Head of caudate nucleus (tissue), 42 donors: ENCODE measurements around the gene MTUS2.
"Not testable (repeated sequence)": the region's sequence is repeated elsewhere in the genome, so short reads cannot be mapped to it uniquely, and the experiment has no call there.

Source experiments
- DNase-seq, 42 donors: peaks; one replicate each; pipeline versions ENCODE4 v3.0.0 to v3.0.0-alpha.2; 2020 to 2021; ENCODE audit warnings: mixed read lengths in 7 of 42
- intact Hi-C: fragments of 100-400 bp; cut with DNase I; formaldehyde crosslinking; loops from one replicate; pipeline ENCODE4 v1.15.0; 2022

The MTUS2 gene

DNA sequence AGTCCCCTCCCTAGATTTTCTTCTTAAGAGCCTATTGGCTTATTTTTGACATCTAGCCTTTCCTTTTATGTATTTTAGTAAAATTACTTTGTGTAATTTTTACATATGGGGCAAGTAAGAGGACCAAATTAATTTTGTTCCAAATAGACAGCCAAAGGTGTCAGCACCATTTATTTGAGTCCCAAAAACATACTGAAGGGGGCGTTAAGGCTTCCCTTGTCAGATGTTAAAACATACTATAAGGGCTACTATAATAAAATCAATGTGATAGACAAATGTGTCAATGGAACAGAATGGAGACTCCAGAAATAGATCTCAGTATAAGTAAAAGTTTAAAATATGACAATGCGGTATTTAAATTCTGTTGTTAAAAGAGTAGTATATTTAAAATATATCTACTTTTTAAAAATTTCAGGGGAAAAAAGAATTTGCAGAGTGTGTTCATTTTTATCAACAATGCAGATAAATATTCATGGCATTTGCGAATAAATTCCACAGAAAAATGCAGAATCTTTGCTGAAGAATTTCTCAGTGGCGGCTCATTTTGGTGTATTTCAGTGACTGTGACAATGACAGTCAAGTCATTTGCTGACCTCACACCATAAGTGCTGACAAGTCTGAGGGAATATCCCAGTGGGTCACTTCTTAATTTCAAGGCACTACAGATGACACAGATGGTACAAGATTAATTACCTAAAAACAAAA is 133.7 kb downstream of the MTUS2 start:
- intact Hi-C loops, result no loop called here

DNA sequence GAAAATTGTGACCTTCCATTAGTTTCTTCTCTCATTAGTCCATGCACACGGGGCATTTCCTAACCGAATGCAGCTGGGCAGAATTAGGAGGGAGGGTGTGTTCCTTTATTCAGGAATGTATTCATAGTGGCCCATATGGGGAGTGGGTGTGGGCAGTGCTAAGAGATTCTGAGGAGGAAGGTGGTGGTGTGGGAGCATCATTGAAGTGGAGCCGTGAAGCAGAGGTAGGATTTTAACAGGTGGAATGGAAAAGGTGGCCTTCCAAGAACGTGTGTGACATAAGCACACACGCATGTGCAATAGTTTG is 134.2 kb downstream of the MTUS2 start:
- DNase-seq, result no peak
- intact Hi-C loops, result no loop called here

More for the DNA sequence above, 133.7 kb downstream of the MTUS2 start:
- no peak for DNase-seq

DNA sequence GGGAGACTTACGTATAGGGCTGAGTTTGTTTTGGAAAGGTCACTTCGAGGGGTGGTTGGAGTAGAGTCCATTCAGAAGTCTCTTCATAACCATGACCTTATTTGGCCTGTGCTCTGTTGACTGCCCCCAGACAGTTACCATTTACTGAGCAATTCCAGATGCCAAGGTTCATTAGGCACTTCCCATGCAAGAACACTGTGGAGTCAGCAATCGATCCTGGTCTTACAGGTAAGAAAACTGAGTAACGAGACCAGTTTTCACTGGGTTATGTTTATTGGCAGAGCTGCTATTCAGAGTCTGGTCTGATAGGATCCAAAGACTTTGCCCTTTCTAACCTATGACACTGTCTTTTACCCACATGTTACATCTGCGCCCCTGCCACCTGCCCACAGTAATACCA is 134.7 kb downstream of the MTUS2 start:
- intact Hi-C loops, result no loop called here
- no peak for DNase-seq

DNA sequence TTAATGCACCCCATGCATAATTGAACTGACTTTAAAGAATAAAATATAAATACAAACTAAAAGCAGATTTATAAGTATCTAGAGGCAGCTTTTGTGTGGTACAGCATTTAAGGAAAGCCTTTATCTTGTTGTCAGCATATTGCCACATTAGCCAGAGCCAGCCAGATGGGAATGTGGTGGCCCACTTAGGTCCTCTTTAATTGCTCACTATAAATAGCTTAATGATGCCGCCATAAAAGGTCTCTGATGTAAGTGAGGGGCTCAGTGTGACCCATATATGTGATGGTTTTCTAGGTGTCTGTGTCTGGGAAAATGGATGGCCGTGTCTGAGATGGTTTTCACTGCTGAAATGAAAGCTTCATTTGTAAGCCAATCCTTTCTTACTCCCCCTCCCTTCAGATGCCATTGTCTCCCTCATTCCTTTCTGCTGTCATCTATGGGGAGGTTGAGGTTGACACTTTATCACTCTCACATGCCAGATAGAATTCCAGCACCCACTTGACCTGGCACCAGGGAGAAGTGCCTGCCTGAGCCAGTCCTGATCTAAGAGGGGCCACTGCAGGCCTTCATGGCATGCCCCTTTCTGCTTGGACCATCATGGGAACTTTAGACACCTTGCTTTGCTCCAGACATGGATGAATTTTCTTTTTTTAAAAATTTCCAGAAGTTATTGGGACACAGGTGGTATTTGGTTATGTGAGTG is 135.3 kb downstream of the MTUS2 start:
- DNase-seq, result no peak
- intact Hi-C loops, result no loop called here

DNA sequence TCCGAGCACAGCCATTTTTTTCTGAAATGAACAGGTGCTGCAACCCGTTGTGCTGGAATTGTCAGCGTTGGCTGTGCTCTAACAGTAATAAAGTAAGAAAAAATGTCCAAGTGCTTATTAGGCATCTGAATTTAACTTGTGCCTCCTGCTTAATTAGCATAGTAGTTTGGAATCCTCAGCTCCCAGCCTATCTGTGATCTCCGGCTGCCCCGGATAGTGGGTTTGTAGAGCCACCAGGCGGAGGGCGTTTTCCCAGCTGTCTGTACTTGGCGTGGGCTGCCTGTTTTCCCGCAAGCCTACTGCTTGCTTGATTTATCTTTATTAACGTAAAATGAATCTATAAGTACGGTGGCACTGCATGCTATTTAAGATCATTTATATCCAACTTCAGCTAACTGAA is 137.9 kb downstream of the MTUS2 start:
- peak in 12 of 42 donors; percentile 2 to 56 (median 19) for DNase-seq
- intact Hi-C loops, result no loop called here

DNA sequence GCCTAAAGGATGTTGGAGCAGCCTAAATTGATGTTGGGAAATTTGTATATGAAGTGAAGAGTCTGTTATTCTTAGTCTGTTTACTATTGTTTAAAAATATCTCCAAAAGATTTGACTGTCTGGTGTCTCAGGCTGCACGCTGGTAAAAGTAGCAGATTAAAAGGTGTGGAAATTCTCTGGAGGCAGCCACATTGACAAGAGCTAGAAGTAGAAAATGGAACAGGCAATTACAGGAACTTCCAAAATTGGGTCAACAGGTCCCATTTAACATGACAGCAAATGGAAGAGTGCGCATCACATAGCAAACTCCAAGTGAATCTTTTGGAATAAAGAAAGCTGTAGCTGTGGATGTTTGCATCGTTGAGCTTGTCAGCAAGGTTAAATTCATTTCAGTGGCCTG is 138.3 kb downstream of the MTUS2 start:
- intact Hi-C loops, result no loop called here
- DNase-seq, result peak in 5 of 42 donors; percentile 3 to 51 (median 20)

DNA sequence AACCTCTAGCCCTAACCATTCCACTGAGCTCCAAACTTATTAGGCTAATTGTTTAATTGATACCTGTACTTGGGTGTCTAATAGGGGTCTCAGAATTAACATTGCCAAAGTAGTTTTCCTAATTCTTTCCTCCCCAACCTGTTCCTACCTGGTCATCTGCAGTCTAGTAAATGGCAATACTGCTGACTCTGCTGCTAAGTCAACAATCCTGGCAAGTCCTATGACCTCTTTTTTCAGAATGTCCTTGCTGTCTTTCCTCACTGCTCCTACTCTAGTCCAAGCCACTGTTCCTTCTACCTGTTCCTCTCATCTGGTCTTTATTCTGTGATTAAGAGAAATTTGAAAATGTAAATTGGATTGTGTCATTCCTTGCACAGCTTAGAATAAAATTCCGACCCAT is 143.9 kb downstream of the MTUS2 start:
- intact Hi-C loops, result no loop called here
- no peak for DNase-seq

DNA sequence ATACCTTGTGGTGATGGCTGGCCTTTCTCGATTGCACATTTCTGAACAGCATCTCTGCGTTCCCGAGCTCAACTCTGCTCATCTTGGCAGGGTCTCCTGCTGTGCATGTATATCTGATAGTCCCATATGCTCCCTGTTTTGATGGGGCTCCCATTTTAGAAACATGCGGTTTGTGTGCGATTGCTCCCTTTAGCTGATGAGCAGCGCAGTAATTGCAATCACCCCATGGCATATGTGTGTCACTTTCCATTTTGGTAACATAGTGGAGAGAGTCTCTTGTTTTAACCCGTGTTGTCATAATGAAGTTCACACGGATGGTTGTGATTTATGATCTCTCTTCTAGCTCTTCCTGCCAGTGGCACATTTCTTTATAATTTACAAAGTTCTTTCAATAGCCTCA is 144.7 kb downstream of the MTUS2 start:
- no peak for DNase-seq
- intact Hi-C loops, result no loop called here

DNA sequence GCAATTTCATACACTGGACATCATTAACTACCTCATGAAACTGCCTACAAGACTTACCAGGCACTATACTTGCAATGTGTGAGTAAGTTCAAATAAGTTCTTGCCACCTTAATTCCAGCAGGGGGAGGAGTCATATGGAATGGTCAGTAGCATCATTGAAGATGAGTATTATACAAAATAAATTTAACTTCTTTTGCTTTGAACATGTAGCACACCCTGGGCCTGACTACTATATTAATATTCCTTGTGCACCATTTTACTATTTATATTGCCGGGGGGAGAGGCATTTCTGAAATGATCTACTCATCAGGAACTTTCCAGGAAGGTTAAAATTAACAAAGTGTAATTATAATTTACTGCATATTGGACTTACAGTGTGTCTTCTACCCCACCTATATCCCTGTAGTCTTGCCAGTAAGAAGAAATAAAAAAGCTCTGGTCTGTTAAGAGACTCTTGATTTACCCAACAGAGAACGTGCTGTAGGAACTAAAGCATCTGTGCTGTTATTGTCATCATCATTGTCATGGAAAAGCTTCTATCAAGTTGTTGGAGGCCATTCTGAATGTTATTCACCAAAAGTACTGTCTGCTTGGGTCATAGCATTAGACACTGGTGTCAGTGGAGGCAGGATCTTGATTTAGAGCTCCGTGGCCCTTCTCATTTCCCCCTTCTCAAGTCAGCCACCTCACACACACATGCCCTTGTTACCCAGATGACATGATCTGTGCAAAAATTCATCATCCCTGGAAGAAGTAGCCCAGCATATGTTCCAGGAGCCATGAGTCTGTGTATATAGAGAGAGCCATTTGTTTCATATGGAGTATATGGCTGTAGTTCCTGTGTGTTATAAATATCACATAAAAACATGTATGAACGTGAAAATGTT is 147.1 kb downstream of the MTUS2 start:
- intact Hi-C loops, result no loop called here
- no peak for DNase-seq

DNA sequence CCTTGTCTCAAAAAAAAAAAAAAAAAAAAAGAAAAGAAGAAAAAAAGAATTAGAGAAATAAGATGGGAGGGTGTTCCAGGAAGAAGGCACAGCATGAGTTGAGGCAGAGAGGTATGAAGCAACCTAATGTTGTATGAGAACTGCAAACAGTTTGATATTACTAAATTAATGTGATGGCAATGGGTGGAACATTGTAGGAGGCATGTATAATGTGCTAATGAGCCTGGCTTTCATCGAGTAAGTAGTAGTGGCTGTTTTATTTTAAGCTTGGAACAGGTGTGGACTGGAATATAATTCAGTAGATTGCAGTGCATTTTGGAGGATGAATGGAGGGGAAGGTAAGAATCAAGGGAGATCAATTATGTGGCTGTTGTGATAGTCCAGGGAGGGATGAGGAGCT is 156.1 kb downstream of the MTUS2 start:
- intact Hi-C loops, result no loop called here
- peak in 3 of 42 donors; percentile 2 to 41 (median 19) for DNase-seq

DNA sequence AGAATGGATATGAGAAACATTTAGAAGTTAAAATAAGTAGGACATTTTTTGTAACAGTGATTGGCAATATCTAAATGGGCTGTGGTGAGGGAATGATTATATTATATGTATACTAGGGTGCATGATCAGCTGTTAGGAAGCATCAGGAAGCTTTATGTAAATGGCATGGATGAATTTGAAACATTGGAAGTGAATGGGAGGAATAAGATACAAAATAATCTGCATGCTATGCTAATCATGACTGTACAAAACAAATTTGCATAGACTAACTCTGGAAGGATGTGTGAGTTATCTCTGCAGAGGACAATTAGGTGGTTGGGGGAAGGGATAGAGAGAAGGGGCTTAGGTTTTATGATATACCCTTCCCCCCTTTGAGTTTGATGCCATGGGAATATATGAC is 156.5 kb downstream of the MTUS2 start:
- intact Hi-C loops, result no loop called here
- no peak for DNase-seq

DNA sequence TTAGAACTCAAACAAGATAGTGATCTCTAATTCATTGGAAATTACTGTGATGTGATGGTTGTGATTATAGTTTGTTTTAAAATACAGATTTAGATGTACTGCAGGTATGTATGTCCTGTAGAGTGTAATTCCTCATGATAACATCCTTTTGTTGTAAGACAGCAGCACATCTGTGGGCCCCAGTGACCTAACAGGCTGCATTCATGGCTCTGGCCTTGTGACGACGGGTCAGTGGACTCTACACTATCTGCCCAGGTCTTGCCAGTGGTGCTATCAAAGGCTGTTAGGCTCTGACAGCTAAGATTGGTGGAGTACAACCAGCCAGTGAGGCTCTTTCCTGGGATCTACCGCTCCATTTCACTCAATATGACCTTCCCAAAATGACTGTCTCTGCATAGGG is 158.4 kb downstream of the MTUS2 start:
- DNase-seq, result no peak
- intact Hi-C loops, result no loop called here

DNA sequence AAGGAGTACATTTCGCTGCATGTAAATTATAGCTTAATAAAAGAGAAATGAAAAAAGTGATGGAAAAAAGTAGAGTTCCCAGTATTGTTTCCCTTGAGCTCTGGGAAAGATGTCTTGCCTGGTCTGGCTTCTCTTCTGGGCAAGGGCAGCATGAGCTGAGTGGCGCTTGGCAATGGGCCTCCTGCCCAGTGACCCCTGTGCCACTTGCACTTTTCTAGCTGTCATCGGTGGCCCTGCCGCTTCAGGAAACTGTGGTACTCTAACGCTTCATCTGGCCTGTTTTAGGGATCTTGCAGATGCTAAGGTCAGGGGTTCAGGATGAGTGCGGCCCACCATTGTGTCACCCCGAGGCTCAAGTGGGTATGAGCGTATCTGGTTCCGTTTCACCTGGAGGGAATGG is 161.4 kb downstream of the MTUS2 start:
- no peak for DNase-seq
- intact Hi-C loops, result no loop called here

DNA sequence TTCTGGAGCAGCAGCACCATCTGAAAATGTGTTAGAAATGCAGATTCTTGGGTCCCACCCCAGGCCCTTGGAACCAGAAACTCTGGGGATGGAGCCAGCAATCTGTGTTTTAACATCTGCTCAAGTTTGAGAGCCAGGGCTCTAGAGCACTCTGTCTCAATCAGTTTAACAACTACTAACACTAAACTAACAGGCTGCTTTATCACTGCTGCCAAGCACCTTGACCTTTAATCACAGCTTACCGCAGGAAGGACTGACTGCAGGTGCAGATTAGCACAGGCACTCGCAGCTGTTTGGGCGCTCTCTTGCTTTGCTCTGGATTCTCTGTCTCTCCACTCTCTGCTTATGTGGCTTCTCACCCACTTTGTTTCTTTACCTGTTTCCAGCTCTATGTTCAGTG is 163.5 kb downstream of the MTUS2 start:
- no peak for DNase-seq
- intact Hi-C loops, result no loop called here

DNA sequence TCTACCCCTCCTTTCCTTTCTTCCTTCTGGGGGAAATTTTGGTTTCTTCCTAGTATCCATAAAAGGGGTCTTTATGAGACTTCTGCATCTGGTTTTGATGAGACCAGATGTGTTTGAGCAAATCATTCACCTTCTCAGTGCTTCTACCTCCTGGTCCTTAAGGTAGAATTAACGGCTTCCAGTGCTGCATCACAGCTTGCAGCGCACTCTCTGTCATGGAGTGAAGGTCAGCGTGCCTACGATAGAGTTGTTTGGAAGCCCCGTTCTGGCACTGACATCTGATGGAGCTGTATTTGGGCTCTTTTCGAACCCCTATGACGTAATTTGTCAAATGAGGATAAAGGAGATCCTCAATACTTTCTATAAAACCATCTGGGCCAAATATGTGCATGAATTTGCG is 164.2 kb downstream of the MTUS2 start:
- intact Hi-C loops, result no loop called here
- DNase-seq, result no peak

DNA sequence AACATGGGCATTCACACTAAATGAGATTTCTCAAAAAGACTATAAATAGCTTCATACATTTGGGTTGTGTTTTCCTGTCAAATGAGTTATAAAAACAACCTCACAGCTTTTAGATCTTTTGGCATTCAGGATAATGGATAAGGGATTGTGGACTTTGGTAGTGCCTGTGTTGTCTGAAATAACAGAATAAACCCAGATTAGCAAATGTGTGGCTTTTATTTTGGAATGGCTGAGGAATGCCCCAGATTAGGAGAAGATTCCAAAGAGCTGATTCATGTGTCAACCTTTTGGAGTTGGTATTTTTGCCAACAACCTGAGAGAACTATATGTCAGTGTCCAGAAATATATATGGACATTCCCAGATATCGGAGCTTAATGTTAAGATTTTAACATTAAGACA is 164.7 kb downstream of the MTUS2 start:
- no peak for DNase-seq
- intact Hi-C loops, result no loop called here

DNA sequence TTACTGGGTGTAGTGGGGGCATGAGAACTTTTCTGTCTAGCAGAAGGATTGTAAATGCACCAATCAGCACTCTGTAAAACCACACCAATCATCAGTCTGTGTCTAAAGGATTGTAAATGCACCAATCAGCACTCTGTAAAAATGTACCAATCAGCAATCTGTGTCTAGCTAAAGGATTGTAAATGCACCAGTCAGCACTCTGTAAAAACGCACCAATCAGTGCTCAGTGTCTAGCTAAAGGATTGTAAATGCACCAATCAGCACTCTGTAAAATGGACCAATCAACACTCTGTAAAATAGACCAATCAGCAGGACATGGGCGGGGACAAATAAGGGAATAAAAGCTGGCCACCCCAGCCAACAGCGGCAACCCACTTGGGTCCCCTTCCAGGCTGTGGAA is 170.2 kb downstream of the MTUS2 start:
- DNase-seq, intact Hi-C loops: not testable (repeated sequence)

DNA sequence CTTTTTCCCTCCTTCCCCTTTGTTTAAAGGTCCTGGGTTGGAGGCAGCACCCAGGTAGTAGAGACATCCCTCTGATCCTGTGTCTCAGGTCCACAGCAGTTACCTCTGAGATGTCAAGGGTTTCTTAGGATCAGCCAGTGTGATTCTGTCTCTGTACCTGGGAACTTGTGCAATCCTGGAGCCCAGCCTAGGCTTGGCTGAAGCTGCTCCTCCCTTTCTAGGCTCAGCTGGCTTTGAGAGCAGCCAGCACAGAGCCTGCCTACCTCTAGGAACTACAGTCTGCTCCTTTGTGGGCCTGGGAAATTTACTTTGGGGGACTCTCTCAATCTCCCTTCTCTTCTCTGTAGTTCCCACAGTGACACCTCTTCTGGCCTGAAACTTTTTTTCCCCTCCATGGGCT is 171.6 kb downstream of the MTUS2 start:
- intact Hi-C loops, result no loop called here
- DNase-seq, result no peak

DNA sequence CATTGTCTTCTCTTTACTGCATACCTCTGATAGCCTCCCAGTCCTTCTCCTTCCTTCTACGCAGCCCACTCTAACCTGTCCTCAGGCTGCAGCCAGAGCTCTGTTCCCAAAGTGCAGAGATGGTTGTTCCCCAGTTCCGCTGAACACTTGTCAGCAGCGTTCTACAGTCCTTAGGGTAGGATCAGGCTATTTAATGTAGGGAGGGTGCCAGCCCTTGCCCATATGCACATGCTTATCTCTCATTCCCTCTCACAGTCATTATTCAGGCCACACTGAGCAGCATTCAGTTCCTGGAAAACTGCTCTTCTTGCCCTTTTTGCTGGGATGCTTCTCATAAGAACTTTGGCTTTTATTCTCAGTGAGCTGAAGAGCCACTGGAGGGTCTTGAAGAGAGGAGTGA is 180.7 kb downstream of the MTUS2 start:
- DNase-seq, result no peak
- intact Hi-C loops, result no loop called here

DNA sequence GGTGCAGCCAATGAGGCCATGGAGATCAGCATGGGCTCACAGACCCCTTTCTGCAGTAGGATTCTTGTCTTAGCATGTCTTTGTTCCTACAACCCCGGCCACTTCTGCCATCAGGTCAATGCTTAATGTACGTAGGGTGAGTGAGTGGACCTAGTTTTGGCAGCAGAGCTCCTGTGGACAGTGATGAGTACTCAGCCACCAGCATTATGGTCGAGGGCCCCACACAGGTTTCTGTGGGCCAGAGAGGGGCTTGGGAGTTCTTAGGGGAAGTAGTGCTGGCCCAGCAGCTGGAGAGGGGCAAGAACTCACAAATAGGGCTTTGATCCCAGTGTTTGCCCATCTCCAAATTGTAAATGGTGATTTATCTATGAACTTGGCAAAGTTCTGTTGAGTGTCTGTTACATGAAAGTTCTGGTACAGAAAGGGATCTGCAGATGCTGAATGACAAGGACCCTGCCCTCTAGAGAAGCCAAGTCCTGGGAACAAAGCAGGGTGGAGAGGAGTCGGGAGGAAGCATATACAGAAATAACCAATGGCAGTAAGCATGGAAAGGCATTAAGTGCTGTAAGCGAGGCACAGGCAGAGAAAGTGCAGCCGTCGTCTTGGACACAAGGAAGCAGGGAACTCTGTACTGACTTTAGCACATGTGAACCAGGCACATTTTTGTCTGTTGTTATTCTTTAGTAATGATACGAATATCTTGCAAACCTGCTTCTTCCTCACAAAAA is 185.1 kb downstream of the MTUS2 start:
- intact Hi-C loops, result no loop called here
- no peak for DNase-seq
